GM12864 (cell line): ENCODE data around the gene ADAMTS7.
"Not testable (repeated sequence)": the region's sequence is repeated elsewhere in the genome, so short reads cannot be mapped to it uniquely, and the experiment has no call there.

Experiments used
- DNase-seq: peaks from one replicate; pipeline ENCODE4 v3.0.0-alpha.2; 2011; ENCODE audit warnings: low read depth
- H3K4me3 ChIP-seq: 2 replicates; pipeline ENCODE4 v1.5.1; 2011; ENCODE audit warnings: mild to moderate bottlenecking, low read depth, low read length, control low read depth
- TF ChIP-seq, protein P1 (sequence below): IDR thresholded peaks from 2 replicates; pipeline ENCODE4 v1.5.1; 2011; ENCODE audit warnings: low read depth, mild to moderate bottlenecking, moderate library complexity, low read length, control low read depth, inconsistent platforms; ENCODE audit errors: missing control alignments

ADAMTS7 gene

GRCh38 chr15:78761891-78762385 is 49.3 kb downstream of the ADAMTS7 start:
- H3K4me3 ChIP-seq: no peak overlapping the region
- TF ChIP-seq, protein P1, sequence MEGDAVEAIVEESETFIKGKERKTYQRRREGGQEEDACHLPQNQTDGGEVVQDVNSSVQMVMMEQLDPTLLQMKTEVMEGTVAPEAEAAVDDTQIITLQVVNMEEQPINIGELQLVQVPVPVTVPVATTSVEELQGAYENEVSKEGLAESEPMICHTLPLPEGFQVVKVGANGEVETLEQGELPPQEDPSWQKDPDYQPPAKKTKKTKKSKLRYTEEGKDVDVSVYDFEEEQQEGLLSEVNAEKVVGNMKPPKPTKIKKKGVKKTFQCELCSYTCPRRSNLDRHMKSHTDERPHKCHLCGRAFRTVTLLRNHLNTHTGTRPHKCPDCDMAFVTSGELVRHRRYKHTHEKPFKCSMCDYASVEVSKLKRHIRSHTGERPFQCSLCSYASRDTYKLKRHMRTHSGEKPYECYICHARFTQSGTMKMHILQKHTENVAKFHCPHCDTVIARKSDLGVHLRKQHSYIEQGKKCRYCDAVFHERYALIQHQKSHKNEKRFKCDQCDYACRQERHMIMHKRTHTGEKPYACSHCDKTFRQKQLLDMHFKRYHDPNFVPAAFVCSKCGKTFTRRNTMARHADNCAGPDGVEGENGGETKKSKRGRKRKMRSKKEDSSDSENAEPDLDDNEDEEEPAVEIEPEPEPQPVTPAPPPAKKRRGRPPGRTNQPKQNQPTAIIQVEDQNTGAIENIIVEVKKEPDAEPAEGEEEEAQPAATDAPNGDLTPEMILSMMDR: no peak
- no peak for DNase-seq

DNA sequence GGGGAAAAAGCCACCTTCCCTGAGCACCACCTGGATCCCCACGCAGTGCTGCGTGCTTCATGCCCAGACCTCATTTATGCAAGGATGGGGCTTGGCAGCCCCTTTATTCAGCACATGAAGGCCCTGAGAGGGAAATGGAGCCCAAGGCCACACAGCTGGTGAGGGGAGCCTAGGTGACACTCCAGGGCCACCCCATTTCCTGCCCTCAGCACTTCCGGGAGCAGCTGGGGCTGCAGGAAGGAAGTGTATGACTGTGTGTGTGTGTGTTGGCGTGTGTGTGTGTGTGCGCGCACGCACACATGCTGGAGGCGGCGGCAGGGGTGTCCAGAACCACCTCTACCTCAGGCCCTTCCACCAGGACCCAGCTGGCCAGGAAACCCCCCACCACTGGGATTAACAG is 49.8 kb downstream of the ADAMTS7 start:
- peak; percentile 79 for DNase-seq

GRCh38 chr15:78761020-78761419 is 50.2 kb downstream of the ADAMTS7 start:
- H3K4me3 ChIP-seq: no peak overlapping the region
- TF ChIP-seq, protein P1: no peak
- DNase-seq: no peak

More for the DNA sequence above, 49.8 kb downstream of the ADAMTS7 start:
- not testable (repeated sequence) for H3K4me3 ChIP-seq

- not testable (repeated sequence) for H3K4me3 ChIP-seq
- peak; percentile 30 for DNase-seq
These were observed 51.0 kb downstream of the ADAMTS7 start for GRCh38 chr15:78760091-78760882.

GRCh38 chr15:78759361-78759998 is 51.8 kb downstream of the ADAMTS7 start:
- not testable (repeated sequence) for DNase-seq, H3K4me3 ChIP-seq

- H3K4me3 ChIP-seq, DNase-seq: not testable (repeated sequence)
- TF ChIP-seq, protein P1: peak; percentile 8
These were observed 52.6 kb downstream of the ADAMTS7 start for GRCh38 chr15:78758486-78759200.

GRCh38 chr15:78758084-78758483 is 53.2 kb downstream of the ADAMTS7 start:
- DNase-seq, H3K4me3 ChIP-seq: not testable (repeated sequence)

DNA sequence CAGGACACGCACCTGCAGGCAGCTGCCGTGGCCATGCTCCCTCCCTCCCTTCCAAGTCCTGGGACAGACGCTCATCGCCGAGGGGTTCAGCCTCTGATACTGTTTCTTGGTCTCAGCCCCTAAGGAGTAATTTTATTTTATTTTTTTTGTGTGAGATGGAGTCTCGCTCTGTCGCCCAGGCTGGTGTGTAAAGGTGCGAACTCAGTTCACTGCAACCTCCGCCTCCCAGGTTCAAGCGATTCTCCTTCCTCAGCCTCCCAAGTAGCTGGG is 53.7 kb downstream of the ADAMTS7 start:
- no peak overlapping the region for H3K4me3 ChIP-seq
- no peak for DNase-seq
- TF ChIP-seq, protein P1: no peak

DNA sequence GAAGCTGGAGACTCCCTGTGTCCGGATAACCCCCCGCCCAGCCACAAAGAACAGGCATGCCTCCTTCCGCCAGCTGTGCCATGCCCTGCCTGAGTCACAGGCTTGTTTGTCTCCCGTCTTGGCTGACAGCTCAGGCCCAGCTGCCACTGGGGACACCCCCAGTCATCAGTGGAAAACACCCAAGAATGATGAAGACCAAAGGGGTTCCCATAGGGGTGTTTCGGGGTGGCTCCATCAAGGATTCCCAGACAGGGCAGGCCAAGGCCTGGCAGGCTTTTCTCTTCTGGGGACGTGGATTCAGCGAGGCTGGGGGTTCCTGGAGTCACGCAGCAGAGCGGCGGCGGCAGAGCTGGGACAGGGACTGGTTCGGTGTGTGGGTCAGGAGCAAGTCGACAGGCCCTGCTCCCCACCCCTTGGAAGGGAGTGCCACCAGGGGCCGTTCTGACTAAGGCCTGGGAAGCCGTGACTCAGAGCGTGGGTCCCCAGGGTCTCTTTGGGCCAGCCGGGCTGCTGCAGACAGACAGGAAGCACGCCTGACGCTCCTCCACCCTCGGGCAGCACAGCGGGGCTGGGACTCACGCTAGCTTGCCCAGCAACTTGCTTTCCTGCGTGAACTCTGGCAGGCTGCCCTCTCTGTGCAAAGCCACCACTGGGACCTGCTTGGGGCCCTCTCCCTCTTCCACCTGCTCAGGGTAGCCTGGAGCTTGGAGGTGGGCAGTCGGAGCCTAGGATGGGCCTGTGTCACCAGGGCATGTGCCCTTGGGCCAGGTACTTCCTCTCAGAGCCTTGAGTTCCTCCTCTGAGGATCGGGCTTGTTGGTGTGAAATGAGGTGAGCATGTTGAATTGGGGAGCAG is 54.3 kb downstream of the ADAMTS7 start:
- peak; percentile 55 for DNase-seq
- H3K4me3 ChIP-seq: not testable (repeated sequence)
